GM21390 (cell line): Measurements from ENCODE around the gene OSGIN1.

ENCODE experiments used
- ATAC-seq: cut with Tn5 transposase; IDR thresholded peaks from one replicate; pipeline ENCODE4 v1.9.1; 2021; ENCODE audit not compliant: unreplicated experiment

The OSGIN1 gene

DNA sequence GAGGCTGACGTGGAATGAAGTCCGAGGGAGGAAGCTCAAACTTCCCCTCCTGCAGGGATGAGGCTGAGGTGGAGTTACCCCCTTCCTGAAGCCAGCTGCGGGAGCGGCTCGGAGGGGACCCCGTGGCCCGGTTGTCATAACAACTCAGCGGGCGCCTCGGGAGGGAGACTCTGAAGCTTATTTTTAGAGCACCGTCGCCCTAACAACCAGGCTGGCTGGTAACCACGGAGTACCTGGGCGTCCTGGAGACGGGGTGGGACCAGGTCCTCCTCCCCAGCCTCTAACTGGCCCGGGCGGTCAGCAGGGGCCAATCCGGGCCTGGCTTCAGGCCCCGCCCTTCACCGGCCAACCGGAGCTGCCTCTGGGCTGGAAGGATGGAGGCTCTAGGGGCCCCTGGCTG, 42.7 kb downstream of the OSGIN1 start:
- ATAC-seq = no peak

DNA sequence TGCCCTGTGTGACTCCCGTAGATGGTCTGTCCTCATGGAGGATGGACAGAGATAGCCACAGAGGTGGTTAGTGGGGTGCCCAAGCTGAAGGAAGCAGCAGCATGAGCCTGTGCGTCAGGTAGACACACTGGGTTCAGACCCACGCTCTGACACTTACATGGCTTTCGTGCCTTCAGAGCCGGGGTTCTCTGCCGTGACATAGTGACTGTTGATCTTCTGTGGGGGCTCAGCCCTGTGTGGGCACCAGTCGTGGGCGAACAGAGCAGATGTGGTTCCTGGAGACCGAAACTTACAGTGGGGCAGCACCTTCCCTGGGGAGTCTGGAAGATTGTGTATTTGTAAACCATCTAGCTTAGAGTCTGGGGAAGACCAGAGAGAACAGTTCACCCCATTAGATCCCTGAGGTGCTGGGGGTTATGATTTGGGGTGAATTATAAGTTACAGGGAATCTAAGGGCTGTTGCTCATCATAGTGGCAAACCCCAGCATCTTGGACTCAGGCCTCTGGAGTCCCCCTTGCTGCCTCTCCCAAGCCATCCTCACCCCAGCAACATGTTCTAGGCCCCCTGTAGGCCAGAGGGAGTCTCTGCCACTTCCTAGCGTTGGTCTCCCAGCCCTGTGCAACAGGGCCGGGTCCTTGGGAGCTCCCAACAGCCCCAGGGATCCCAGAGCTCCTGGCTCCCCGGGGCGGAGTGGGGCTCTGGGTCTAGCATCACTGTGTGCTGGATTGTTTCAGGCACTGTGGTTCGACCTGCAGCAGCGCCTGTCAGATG, 43.6 kb downstream of the OSGIN1 start:
- ATAC-seq = no peak

DNA sequence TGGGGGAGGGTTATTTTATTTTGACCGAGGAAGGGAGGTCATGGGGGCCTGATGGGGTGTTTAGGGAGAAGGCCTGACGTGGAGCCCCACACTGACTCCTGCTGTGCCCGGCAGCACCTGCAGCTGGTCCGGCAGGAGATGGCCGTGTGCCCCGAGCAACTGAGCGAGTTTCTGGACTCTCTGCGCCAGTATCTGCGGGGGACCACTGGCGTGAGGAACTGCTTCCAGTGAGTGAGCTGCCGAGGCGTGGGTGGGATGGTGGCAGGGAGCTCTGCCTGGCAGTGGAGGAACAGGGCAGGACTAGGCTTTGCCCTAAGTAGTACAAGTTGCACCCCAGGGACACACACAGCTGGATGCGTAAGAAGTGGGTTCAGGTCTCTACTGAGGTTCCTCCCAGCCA, 45.1 kb downstream of the OSGIN1 start:
- ATAC-seq = no peak

DNA sequence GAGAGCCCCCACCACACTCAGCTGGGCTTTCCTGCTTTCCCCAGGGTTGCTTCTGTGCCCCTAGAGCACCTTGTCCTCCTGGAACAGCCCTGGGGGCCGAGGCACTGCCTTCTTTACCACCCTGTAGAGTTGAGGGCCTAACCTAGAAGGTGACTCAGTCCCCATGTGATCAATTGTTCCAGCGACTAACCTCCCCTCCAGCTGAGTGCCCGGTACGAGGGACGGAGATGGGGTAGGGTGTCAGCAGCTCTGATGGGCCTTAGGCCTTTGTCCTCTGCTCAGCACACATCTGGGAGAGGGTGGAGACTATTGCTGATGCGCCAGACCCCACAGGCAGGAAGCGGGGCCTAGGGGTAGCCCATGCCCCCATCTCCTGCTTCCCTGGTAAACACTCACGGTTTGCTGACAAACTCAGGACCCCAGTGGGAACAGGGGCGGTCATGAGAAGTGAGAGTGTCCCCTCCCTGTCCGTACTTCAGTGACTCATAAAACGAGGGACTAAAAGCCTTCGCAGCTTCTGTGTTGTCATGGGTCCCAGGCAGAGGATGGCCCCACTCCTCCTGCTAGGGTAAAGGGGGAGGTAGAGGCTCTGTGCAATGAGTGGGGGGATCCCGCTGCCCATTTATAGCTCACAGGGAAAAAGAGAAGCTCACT, 48.1 kb downstream of the OSGIN1 start:
- ATAC-seq = no peak

DNA sequence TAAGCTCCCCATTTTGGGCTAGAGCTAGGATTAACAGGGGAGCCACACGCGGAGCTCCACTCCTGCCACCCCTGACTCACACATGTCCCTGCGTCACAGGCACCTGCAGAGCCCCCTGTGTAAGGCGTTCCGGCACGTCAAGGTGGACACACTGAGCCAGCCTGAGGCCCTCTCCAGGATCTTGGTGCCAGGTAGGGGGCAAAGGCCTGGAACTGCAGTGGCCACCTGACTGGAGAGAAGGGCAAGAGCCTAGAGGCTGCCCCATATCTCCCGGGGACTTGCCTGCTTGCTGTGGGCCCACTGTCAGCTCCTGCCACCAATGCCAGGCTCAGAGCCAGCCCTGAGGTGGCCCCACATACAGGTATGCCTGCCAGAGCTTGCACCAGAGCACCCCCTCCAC, 48.7 kb downstream of the OSGIN1 start:
- no peak for ATAC-seq

DNA sequence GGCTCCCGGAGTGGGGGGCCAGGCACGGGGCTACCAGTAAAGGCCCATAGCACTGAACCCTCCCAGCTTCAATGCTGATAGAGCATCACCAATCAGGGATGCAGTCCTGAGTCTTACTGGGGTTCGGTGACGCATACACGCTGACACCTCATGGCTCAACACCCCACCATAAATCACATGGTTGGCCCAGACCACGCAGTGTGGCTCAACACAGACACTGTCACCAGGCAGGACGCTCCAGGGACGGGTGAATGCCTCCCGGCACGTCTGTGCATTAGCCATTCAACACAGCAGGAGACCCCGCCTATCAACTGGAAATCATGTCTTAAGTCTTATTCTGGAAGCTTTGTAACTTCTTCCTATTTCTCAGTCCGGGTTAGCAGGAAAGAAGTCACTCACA, 50.0 kb downstream of the OSGIN1 start:
- no peak for ATAC-seq

DNA sequence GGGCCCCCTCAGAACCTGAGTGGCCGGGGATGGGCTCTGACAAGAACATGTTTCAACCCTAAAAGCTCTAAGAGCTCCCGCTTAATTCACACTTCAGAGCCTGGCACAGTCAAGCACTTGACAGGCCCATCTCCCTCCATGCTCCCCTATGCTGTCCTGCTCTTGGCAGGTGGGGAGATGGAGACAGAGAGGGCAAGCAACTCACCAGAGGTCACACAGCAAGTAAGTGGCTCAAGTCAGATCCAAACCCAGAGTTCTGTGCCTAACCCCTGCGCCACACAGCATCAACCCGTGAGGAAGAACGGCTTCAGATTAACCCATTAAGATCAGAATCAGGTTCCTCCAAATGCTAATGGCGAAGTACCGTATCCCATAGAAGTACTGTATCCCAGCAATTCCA, 51.4 kb downstream of the OSGIN1 start:
- ATAC-seq = no peak

DNA sequence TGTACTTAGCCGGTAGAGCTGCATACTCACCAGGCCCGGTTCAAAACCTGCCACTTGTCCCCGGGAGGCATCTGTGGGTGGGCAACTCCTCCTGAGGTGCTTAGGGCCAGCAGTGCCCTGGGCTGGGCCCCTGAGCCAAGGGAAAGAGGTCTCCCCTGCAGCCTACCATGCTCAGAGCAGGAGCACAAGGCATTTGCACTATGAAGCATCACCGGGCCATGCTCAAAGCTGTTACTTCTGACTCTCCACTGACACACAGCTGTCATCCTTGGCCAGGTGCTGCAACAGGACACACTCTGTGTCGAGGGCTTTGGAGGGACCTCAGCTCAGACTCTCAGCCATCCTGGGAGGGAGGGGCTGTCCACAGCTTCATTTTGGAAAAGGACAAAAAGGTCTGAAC, 52.4 kb downstream of the OSGIN1 start:
- no peak for ATAC-seq

DNA sequence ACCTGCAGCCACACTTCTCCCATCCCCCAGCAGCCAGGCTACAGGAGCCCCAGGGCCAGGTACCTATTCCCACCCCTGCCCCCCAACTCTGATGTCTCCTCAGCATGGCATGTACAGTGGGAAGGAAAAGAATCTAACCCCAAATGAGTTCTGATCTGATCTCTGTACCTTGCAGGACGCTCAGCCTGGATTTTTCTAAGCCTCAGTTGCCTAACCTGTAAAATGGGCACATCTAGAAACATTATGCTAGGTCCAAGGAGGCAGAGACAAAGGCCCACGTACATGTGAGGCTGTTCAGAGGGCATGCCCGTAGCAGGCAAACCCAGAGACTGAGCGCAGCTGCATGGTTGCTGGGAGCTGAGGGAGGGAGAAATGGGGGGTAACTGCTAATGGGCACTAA, 54.5 kb downstream of the OSGIN1 start:
- no peak for ATAC-seq

DNA sequence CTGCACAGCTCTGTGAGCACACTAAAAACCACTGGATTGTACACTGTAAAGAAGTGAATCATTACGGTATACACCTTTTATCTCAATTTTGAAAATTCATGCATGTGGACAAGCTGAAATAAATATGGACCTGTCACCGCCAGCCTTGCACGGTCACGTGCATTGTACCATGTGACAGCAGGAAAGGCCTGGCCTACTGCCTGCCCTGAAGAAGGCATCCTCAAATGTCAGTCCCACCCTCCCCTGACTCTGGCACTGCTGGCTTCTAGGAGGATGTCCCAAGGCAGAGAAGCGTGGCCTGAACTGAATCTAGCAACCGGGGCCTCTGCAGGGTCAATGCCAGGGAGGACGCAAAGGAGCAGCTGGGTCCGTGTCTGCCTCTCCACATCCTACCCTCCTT, 54.9 kb downstream of the OSGIN1 start:
- ATAC-seq = no peak

DNA sequence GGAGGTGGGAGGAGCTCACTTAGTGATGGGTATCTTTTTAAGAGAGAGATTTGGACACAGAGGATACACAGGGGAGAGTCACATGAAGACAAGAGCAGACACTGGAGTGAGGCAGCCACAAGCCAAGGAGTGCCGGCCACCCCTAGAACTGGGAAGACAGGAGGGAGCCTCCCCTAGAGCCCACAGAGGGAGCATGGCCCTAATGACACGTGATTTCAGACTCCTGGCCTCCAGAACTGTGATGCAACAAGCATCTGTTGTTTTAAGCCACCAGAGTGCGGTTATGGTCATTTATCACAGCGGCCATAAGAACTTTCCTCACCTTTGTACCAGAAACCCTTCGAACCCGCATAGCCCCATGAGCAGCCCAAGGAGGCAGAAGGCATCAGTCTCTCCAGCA, 56.2 kb downstream of the OSGIN1 start:
- no peak for ATAC-seq

DNA sequence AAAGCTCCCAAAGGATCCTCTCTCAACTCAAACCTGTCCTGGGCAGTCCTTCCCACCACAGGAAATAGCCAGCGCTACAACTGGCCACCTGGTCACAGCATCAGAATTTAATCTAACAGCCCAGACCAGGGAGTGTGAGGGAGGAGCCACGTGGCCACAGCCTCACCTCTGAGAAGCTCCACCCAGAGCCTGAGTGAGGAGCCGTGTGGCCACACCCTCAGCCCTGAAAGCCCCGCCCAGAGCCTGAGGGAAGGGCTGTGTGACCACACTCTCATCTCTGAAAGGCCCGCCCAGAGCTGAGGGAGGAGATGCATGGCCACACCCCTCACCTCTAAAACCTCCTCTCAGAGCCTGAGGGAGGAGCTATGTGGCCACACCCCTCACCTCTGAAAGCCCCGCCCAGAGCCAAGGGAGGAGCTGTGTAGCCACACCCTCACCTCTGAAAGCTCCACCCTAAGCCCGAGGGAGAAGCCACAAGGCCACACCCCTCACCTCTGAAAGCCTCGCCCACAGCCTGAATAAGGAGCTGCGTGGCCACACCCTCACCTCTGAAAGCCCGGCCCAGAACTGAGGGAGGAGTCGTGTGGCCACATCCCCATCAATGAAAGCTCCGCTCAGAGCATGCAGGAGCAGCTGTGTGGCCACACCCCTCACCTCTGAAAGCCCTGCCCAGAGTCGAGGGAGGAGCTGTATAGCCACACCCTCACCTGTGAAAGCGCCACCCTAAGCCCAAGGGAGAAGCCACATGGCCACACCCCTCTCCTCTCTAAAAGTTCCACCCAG, 60.9 kb downstream of the OSGIN1 start:
- peak; percentile 88 for ATAC-seq

DNA sequence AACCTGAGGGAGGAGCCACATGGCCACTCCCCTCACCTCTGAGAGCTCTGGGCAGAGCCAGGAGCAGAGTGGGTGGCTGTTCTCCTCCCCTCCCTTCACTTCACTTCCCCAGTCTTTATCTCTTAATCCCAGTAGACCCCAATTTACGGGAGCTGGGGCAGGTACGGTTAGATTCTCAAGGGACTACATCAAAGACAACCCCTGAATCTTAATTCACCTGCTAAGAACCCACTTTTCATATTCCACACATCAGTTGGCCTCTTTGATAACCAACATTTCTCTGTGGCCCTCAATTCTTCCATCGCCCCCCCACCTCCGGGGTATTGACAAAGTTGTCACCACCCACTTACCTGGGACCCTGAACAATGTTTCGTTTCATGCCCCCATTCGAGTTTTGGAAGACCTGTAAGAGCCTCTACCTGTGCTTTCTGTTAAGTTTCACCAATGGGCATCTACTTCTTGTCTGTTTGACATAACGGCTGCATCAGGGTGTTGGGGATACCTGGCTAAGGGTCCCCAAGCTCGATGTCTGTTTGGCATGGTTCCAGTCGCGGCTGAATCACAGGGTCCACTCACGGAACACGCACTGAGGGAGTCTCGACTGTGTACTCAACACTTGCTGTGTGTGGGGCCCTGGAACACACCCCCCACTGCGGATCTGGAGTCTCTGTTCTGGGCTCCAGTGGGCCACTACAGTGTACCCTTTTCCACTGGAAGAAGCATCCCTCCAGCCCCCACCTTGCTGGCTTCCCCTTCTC, 61.7 kb downstream of the OSGIN1 start:
- no peak for ATAC-seq

DNA sequence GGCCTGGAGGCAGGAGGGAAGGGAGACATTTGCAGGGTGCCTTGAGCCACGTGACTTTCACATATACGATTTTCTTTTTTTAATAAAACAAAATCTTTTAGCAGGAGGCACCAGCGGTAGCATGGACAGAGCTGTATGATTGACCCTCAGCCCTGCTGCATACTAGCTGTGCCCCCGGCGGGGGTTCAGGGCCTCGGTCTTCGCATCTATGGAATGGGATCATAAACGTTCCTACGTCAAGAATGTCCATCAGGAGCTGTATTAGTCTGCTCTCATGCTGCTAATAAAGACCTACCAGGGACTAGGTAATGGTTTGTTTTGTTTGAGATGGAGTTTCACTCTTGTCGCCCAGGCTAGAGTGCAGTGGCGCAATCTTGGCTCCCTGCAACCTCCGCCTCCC, 62.4 kb downstream of the OSGIN1 start:
- ATAC-seq = no peak
